ENCODE data around the gene LENEP.

- TF ChIP-seq, protein P1, sequence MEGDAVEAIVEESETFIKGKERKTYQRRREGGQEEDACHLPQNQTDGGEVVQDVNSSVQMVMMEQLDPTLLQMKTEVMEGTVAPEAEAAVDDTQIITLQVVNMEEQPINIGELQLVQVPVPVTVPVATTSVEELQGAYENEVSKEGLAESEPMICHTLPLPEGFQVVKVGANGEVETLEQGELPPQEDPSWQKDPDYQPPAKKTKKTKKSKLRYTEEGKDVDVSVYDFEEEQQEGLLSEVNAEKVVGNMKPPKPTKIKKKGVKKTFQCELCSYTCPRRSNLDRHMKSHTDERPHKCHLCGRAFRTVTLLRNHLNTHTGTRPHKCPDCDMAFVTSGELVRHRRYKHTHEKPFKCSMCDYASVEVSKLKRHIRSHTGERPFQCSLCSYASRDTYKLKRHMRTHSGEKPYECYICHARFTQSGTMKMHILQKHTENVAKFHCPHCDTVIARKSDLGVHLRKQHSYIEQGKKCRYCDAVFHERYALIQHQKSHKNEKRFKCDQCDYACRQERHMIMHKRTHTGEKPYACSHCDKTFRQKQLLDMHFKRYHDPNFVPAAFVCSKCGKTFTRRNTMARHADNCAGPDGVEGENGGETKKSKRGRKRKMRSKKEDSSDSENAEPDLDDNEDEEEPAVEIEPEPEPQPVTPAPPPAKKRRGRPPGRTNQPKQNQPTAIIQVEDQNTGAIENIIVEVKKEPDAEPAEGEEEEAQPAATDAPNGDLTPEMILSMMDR (IDR thresholded peaks at IDR 0.05): no peak
- TF ChIP-seq POLR2A (IDR thresholded peaks at IDR 0.05): no peak
- TF ChIP-seq POLR2AphosphoS5 (IDR thresholded peaks at IDR 0.05): no peak
These were observed 33.2 kb downstream of the LENEP start for GRCh38 chr1:155026588-155026987.
